K562 (cell line): Measurements from ENCODE around the gene NLGN4Y. TPM values are rescaled to one million over a fixed set of nuclear protein-coding genes. Genes with fewer than 3 reads are reported as not detected.

Source experiments
- MECOM ChIP-seq: fragments of 250-450 bp; sonication (Bioruptor Pico); IDR thresholded peaks from 2 replicates; pipeline ENCODE4 v1.8.0; 2022; ENCODE audit warnings: inconsistent platforms
- RBM17 ChIP-seq: fragments of 200-400 bp; formaldehyde crosslinking; IDR thresholded peaks from 2 replicates; pipeline ENCODE4 v1.6.1; 2017; ENCODE audit warnings: low read depth, mild to moderate bottlenecking, low read length, borderline replicate concordance
- TEAD1 ChIP-seq, 2 experiments: fragments of 450-650 bp in 1 of 2; sonication (generic) in 1 of 2; formaldehyde crosslinking; IDR thresholded peaks; 2 replicates each; pipeline versions ENCODE4 v1.4.0 to v1.8.0; 2020 to 2022; ENCODE audit warnings: mild to moderate bottlenecking in 2 of 2, missing genetic modification reagents in 1 of 2
- TEAD4 ChIP-seq, 2 experiments: sonication (generic) in 1 of 2; formaldehyde crosslinking in 1 of 2; IDR thresholded peaks; 2 replicates each; pipeline versions ENCODE4 v1.6.1 to v1.8.0; 2012 to 2022; ENCODE audit warnings: borderline replicate concordance in 1 of 2, inconsistent platforms in 1 of 2, low read length in 1 of 2, mild to moderate bottlenecking in 1 of 2, missing genetic modification reagents in 1 of 2
- ZBED1 ChIP-seq: IDR thresholded peaks from 2 replicates; pipeline ENCODE4 v1.6.1; 2014
- ZBTB8A ChIP-seq: fragments of 450-650 bp; IDR thresholded peaks from 2 replicates; pipeline ENCODE4 v1.6.1; 2018; ENCODE audit warnings: mild to moderate bottlenecking, moderate library complexity; ENCODE audit not compliant: partially characterized antibody
- ZNF407 ChIP-seq: fragments of 450-650 bp; IDR thresholded peaks from 2 replicates; pipeline ENCODE4 v1.6.1; 2016; ENCODE audit warnings: low read depth
- polyA plus RNA-seq, 8 experiments: library from polyadenylated mRNA; depleted of rRNA in 4 of 8; stranded (reverse) in 5 of 8; unstranded in 3 of 8; fragments of >200 nt; fragmentation: Nextera tagmentation in 2 of 8; fragmentation: Illumina TruSeq in 1 of 8; extraction: Ambion mirVana in 2 of 8; extraction: Trizol in 1 of 8; gene quantifications; 2 replicates each; pipeline versions ENCODE4 v1.2.1 to v1.2.3, GENCODE V29; 2011 to 2014; ENCODE audit warnings: inconsistent platforms in 1 of 8, missing spikeins in 1 of 8
- total RNA-seq, 7 experiments: library from RNA; depleted of rRNA in 6 of 7; stranded (reverse); fragments of >200 nt in 6 of 7; fragmentation: Illumina TruSeq in 2 of 7; extraction: Trizol in 2 of 7; gene quantifications; 2 replicates each; pipeline versions ENCODE4 v1.2.1 to v1.2.3, GENCODE V29; 2011 to 2021; ENCODE audit warnings: low replicate concordance in 1 of 7
- TF ChIP-seq, protein P1 (sequence below): fragments of 250-450 bp; sonication (Bioruptor Pico); IDR thresholded peaks from 2 replicates; pipeline ENCODE4 v1.8.0; 2022; ENCODE audit warnings: inconsistent platforms
- TF ChIP-seq, protein P2 (sequence below): sonication (generic); formaldehyde crosslinking; IDR thresholded peaks from 2 replicates; pipeline ENCODE4 v1.8.0; 2022; ENCODE audit warnings: mild to moderate bottlenecking, missing genetic modification reagents, borderline replicate concordance

The NLGN4Y gene
- total and polyA plus RNA-seq, 9 of the 15 experiments (the other 6 are each of a cell fraction or from before 2014, with no cell fraction given): not detected

GRCh38 chrY:14543506-14543905 lies 19.2 kb downstream of the NLGN4Y start (continued):
- TF ChIP-seq ZNF407 (no peak), TEAD1 (CRISPR knock-in tag; IDR thresholded peaks at IDR 0.05) (no peak), RBM17 (no peak), TEAD4 (IDR thresholded peaks at IDR 0.05; ENCODE audit: low read length) (no peak), TEAD4 (CRISPR knock-in tag; IDR thresholded peaks at IDR 0.05; ENCODE audit: borderline replicate concordance) (no peak), ZBED1 (no peak), ZBTB8A (no peak), MECOM (no peak)
- TF ChIP-seq, protein P1, sequence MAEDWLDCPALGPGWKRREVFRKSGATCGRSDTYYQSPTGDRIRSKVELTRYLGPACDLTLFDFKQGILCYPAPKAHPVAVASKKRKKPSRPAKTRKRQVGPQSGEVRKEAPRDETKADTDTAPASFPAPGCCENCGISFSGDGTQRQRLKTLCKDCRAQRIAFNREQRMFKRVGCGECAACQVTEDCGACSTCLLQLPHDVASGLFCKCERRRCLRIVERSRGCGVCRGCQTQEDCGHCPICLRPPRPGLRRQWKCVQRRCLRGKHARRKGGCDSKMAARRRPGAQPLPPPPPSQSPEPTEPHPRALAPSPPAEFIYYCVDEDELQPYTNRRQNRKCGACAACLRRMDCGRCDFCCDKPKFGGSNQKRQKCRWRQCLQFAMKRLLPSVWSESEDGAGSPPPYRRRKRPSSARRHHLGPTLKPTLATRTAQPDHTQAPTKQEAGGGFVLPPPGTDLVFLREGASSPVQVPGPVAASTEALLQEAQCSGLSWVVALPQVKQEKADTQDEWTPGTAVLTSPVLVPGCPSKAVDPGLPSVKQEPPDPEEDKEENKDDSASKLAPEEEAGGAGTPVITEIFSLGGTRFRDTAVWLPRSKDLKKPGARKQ (CRISPR knock-in tag): no peak
- TF ChIP-seq, protein P2, sequence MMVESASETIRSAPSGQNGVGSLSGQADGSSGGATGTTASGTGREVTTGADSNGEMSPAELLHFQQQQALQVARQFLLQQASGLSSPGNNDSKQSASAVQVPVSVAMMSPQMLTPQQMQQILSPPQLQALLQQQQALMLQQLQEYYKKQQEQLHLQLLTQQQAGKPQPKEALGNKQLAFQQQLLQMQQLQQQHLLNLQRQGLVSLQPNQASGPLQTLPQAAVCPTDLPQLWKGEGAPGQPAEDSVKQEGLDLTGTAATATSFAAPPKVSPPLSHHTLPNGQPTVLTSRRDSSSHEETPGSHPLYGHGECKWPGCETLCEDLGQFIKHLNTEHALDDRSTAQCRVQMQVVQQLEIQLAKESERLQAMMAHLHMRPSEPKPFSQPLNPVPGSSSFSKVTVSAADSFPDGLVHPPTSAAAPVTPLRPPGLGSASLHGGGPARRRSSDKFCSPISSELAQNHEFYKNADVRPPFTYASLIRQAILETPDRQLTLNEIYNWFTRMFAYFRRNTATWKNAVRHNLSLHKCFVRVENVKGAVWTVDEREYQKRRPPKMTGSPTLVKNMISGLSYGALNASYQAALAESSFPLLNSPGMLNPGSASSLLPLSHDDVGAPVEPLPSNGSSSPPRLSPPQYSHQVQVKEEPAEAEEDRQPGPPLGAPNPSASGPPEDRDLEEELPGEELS (CRISPR knock-in tag): no peak
- TF ChIP-seq, all 486 proteins: peak for 0
